HFF-Myc (cell line): Measurements from ENCODE around the gene SKI.

Source experiments
- DNase-seq: peaks from one replicate; pipeline ENCODE4 v3.0.0-alpha.2; 2011; ENCODE audit warnings: low read depth; ENCODE audit errors: extremely low read depth
- H3K4me3 ChIP-seq: replicated peaks from 2 replicates; pipeline ENCODE4 v1.5.1; 2011; ENCODE audit warnings: low read depth, mild to moderate bottlenecking, control low read depth, low read length
- TF ChIP-seq, protein P1 (sequence below): IDR thresholded peaks from 2 replicates; pipeline ENCODE4 v1.5.1; 2012; ENCODE audit warnings: mild to moderate bottlenecking, low read depth, low read length, control low read depth; ENCODE audit errors: missing control alignments

The SKI gene

DNA sequence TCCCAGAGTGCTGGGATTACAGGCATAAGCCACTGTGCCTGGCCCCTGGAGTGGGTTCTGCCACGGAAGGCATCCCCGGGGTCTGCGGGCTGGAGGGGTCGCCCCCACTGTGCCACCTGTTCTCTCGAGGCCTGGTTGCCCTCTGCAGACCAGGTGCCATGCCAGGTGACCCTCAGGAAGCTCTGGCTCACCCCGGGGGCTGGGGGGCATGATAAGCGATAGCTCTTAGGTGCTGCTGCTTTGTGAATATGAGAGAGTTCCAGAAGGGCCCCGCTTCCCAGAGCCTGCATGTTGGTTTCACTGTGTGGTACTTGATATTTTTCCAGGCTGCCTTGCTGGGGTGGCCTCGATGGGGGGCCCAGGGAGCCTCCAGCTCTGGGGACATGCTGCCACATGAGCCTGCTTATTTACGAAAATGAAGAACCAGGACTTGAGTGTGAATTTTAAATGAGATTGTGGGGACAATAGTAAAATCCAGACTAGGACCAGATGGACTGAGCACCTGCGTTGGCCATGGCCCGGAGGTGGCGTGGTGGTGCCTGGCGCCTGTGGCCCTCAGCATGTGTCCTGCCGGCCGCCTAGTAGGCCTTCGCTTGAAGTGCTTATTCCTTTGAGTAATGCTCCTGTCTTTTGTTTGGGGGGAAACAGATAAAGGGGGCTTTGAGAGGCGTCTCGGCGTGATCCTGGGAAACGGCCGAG is 7.3 kb downstream of the SKI start:
- TF ChIP-seq, protein P1, sequence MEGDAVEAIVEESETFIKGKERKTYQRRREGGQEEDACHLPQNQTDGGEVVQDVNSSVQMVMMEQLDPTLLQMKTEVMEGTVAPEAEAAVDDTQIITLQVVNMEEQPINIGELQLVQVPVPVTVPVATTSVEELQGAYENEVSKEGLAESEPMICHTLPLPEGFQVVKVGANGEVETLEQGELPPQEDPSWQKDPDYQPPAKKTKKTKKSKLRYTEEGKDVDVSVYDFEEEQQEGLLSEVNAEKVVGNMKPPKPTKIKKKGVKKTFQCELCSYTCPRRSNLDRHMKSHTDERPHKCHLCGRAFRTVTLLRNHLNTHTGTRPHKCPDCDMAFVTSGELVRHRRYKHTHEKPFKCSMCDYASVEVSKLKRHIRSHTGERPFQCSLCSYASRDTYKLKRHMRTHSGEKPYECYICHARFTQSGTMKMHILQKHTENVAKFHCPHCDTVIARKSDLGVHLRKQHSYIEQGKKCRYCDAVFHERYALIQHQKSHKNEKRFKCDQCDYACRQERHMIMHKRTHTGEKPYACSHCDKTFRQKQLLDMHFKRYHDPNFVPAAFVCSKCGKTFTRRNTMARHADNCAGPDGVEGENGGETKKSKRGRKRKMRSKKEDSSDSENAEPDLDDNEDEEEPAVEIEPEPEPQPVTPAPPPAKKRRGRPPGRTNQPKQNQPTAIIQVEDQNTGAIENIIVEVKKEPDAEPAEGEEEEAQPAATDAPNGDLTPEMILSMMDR = no peak
- no peak for DNase-seq
- H3K4me3 ChIP-seq = no peak overlapping the region

DNA sequence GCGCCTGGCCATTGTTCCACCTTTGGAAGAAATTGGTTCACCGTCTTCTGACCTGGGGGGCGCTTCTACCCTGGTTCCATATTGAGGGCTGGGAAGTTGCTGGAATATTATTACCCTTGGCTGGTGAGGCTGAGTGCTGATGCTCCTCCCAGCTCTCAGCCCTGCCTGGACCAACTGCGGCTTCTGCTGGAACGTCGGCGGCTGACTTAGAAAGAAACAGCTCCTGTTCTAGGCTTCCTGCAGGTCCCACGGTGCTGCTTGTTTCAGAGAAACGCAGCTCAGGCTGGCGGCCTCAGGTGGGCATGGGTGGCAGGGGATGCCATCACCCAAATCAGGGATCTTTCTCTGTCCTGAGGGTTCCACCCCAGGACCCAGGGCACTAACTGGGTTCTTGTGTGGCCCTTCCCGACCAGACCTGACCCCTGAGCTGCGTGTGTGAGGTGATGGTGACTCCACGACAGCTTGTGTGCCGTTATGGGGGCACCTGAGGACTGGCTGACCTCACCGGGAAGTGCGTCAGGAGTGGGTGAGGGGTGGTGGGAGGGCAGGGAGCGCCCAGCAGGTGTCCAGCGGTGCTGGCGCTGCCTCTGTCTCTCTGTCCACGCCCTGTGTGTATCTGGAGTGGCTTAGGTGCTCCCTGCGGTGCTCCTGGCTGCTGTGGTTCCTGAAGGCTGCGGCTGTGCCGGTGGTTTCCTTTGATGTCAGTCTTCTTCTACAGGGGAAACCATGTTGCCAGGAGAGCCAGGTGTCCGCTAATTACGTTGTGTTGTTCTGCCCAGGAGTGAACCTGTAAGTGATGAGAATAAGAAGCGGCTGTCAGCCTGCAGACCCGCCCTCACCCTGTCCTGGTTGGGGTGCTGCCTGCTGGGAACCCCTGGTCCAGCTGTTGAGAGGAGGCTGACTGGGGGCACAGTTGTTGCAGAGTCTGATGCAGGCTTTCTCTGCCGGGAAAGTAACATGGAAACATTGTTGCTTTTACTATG is 8.9 kb downstream of the SKI start:
- no peak overlapping the region for H3K4me3 ChIP-seq

DNA sequence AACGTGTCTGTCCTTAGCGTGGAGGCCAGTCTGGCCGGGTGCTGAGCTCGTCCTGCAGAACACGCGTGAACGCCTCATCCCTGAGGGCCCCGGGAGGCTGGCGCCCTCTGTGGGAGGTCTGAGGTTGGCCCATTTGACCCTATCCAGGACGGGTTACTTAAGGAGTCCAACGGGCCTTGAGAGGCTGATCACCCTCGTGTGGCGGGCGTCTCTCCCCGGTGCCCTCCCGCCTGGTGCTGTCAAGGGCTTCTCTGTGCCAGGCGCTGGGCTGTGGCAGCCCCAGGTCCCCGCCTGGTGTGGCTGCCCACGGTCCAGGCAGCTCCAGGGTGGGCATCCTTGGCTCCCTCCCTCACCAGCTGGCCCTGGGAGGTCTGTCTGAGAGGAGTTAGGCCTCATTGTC is 9.7 kb downstream of the SKI start:
- TF ChIP-seq, protein P1 = peak; percentile 9
- DNase-seq = no peak
- no peak overlapping the region for H3K4me3 ChIP-seq

More for the DNA sequence above, 8.9 kb downstream of the SKI start:
- no peak for DNase-seq
- TF ChIP-seq, protein P1 = no peak

DNA sequence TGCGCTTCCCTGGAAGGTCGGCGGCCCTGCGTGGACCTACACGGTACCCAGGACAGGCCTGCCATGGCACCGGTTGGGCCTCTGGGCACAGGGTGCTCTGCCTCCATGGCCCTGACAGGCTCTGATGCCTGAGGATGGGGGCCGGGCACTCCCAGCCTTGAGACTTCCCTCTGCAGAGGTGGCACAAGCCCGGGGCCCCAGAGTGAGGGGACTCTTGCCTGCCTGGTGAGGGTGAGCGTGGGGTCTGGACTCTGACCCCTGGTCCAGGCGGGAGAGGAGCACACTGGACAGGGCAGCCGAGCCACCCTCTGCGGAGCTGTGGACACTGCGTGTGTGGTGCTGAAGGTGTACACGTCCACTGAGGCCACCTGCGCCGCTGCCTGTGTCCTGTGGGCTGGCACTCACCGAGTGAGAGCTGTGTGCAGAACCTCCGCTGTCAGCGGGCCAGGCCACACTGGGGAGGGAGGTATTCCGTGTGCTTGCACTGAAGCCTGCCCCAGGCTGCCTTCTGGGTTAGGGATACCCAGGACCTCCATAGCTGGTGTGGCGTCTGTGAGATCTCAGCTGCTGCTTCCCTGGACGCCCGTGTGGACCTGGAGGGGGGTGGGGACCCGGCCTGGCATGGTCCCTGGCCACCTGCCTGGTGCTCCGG is 10.4 kb downstream of the SKI start:
- DNase-seq = no peak
- TF ChIP-seq, protein P1 = no peak
- H3K4me3 ChIP-seq = no peak overlapping the region

- TF ChIP-seq, protein P1 = no peak
- no peak for DNase-seq
- H3K4me3 ChIP-seq = no peak overlapping the region
Measured at GRCh38 chr1:2239013-2239370, 10.9 kb downstream of the SKI start.

DNA sequence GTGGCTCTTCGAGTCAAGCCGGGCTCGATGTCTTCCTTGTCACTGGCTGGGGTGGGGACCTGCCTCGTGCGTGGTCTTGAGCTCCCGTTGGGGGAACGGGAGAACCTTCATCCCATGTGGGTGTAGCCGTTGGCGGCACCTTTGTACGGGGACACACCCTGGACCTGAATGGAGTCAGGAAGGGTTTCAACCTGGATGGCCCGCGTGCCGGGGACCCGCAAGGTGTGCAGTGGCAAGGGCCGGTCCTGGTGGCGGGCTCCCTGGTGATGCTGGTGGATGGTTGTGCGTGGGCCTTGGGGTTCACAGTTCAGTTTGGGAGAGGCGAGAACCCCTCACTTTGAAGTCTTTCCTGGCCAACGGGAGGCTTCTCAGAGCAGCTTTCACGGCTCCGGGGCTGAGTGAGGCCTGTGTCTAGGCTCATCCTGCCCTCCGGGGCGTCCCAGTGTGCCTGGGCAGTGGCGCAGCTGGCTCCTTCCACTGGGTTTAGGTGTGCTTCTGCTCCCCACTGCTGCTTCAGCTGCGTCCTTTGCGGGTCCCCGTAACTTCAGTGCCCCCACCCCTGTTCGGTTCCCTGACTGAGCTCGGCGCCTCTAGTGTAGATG is 11.4 kb downstream of the SKI start:
- no peak overlapping the region for H3K4me3 ChIP-seq
- no peak for DNase-seq
- TF ChIP-seq, protein P1 = no peak
